SKM-1 (cell line): ENCODE results near the gene BEGAIN.

Experiments used
- DNase-seq: peaks from one replicate; lab custom pipeline; 2025; ENCODE audit not compliant: unreplicated experiment; lab: John Stamatoyannopoulos, UW

Gene BEGAIN

DNA sequence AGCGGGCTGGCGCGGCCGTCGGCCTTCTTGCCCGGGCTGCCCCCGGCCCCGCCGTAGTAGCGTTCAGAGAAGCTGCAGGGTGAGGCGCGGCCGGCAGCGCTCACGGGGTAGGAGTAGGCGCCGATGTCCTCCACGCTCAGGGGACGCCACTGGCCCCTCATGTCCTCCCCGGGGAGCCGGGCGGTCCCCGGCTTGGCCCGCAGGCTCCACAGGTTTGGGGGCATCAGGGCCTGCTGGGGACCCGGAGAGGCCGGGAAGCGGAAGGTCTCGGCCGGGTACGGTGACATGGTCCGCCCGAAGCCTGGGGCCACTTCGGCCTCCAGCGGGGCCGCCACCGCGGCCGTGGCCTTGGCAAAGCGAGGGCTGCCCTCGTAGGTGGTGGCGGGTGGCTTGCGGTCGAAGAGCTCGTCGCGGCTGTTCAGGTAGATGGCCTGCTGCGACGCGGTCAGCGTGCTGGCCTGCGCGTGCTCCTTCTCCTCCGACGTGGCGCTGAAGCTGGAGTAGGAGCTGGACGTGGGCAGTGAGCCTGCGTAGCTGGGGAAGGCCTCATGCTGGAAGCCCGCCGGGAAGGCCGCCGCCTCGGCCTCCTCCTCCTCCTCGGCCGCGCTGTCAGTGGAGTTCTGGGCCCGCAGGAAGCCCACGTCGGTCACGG lies 48.7 kb downstream of the BEGAIN start:
- no peak for DNase-seq

DNA sequence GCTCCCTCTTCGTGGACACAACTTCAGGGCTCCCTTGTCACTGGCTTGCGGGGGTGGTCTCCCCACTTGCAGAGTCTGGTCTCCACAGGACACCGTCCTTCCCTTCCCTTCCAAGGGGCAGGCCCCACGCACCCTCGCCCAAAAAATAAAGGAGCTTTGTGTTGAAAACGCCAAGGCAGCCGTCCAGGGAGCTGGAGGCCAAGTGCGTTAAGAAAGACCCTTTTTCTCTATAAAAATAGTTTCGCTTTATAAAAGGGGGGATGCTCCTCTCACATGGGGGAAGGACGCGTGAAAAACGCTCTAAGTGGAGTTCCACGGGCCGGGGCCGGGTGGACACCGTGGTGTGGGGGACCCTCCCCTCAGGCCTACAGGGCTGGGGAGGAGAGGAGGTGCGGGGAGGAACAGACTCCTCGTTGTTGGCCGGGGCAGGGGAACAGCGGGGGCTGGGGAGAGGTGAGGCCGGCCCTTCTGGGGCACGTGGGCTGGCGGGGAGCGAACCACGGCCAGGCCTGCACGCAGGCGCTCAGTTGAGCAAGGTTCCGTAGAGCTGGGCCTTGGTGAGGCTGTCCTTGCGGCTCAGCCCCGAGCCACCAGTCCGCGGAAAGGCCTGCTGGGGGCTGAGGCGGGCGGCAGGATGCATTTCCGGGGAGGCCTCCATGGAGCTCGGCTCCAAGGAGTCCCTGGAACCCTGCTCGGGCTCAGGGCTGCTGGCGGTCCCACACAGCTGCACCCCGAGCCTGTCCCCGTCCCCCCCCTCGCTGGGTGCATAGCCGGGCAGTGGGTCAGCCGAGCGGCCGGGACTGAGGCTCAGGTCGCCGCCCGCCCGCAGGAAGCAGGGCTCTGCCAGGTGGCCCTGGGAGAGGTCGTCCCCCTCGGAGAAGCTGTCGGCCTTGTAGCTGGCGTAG lies 49.5 kb downstream of the BEGAIN start:
- no peak for DNase-seq

DNA sequence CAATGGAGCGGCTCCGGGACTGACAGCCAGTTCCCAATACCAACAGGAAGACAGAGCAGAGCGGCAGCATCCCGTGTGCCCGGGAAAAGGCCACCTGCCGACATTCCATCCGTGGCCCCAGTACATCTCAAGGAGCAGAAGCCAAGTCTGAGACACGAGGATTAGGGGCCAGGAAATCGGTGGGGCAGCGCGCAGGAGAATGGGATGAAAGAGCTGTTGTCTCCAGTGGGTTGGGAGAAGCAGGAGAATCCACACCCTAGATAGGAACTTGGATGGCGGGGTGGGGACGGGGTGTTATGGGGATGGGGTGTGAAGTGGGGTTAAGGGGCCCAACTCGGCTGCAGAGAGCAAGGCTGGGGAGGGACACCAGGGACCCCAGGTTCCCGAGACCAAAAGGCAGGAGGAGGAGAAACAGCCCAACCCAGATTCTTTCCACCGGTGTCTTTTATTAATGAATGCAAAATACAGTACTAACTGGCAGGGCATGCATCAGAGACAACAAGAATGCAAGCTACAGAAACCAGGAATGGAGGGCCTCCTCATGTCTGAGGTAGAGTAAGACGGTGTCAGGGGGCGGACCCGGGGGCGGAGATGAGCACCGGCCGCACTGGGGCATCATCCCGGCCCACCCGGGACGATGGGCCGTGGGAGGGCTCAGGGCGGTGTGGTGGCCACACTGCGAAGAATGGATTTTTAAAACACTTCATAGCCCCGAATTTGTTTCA lies 50.3 kb downstream of the BEGAIN start:
- DNase-seq = no peak

DNA sequence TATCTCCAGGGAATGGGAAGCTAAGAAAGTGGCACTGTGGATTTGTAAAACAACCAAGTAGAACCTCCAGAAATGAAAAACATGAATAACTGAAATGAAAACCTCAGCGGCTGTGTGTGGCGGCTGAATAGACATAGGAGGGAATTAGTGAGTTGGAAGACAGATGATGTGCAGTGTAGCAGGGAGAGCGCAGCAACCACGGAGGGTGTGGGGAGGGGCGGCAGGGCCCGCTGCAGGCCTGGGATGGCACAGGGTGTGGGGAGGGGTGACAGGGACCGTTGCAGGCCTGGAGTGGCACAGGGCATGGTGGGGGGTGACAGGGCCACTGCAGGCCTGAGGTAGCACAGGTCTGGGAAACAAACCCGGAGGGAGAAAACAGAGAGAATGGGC lies 51.1 kb downstream of the BEGAIN start:
- no peak for DNase-seq

DNA sequence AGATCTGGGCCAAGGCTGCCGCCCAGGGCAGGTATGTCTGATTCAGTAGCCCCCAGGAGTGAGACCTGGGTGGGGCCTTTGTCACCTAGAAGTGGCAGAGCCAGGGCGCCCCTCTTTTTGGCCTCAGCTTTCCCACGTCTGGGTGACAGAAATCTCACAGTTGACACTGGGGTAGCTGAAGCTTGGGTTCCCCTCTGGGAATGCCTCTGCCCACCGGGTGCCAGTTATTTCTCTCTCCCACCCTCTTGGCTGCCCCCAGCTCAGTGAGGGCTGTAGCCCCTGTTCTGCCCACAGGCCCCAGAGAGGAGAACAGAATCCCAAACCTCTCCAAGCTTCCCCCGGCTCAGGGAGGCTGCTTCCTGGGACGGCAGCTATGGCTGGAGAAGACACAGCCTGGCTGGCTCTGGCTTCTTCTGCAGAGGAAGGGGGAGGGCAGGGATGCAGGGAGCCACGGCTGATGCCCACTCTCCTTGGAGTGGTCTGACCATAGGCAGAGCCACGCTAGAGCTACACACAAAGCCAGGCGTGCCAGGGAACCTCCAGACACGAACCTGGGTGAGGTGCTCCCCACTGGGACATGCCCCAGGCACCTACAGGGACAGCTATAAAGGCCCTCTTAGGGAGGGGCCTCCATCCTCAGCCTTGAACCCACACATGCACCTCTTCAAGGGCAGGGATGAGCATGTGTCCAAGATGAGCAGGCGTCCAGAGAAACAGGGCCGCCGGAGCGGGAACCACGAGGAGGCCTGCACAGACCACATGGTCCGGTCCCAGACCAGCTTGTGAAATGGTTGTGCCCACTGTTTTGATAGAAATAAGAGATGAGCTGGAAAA lies 51.7 kb downstream of the BEGAIN start:
- no peak for DNase-seq

DNA sequence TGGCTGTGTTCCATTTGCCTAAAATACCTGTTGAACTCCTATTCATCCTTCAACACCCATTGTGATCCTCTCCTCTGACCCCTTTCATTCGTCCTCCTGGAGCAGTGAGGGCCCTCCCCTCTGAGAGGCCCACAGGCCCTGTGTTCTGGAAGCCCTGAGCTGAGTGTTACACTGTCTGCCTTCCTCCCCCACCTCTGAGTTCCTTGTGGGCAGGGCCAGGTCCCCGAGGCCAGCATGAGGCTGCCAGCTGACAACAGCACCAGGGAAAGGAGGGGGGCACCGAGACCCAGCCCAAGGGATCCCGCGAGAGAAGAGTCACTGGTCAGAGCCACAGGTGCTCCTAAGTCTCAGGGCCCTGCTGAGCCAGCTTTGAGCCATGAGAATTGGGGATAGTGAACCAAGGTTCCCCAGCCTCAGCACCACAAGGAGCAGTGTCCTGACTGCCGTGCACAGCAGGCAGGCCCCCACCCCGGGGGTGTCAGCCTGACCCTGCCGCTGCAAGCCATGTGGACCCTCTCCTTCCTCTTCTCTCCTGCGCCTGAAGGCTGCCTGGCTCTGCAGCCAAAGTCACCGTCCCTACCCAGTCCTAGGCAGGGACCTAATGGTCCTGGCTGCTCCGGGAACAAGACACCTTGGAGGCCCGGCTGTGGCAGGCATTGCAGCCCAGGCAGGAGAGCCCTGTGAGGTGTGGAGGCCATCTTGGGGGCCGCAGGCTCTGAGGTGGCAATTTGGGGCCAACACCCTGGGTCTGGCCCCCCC lies 52.5 kb downstream of the BEGAIN start:
- no peak for DNase-seq

DNA sequence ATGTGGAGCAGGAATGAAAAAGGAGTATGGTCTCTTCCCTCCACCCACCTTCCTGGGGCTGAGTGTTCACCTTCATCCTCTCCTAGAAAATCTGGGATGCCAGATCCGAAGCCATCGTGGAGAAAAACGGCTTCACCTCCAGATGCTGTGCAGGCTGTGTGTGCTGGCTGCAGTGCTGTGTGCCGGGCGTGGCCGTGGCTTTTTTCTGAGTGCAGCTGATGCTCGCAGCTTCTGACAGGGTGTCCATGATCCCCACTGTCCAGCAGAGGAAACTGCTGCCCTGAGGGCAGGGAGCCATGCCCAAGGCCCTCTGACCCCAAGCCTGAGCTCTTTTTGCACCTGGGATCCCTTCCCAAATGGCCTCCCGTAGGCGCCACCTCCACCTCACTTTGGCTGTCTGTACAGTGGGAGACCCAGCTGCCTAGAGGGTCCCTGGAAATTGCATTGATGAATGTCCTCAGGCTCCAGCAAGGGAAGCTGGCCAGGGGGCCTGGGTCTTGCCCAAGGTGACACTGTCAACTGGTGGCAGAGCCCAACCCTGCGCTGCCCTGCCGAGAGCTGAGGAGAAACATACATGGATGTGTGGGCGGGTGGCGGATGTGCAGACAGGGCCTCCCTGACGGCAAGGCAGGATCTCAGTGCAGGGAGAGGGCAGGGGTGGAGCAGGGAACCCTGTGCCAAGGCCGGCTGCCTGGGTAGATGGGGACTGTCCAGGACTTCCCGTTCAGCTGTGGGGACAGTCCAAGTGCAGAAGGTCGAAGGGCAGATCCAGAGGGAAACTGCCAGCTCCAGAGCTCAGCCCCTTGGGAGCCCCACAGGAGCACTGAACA lies 53.3 kb downstream of the BEGAIN start:
- DNase-seq = no peak

DNA sequence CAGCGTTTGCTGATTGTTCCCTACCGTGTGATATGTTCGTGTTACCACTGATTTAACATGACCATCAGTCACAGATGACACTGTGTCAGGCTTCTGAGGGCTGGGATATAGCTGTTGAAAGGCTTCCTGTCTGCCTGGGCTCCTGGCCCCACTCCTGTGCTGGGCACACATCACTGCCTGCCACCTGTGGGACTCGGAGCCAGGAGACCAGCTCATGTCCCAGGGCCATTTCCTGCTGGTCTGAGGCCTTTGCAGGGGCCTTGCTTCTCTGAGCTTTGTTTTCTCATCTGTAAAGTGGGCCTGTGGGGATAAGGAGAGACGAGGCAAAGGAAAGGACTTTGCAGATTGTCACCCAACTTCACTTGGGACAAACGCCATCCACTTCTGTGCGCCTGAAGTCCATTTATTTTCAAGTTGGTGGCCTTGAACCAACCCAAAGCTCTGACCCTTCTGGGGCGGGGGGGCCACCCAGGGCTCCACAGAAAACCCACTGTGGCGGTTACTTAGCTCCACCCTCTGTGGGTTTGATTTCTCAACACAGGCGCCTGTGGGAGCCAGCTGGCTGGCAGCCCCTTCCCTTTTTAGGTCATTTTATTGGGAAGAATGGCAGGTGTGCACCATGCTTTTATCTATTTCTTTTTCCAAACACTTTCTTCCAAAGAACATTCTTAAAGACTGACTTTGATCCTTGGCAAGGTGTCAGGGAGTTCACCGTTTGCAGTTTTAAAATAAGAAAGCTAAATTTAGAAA lies 54.1 kb downstream of the BEGAIN start:
- peak; percentile 27 for DNase-seq

DNA sequence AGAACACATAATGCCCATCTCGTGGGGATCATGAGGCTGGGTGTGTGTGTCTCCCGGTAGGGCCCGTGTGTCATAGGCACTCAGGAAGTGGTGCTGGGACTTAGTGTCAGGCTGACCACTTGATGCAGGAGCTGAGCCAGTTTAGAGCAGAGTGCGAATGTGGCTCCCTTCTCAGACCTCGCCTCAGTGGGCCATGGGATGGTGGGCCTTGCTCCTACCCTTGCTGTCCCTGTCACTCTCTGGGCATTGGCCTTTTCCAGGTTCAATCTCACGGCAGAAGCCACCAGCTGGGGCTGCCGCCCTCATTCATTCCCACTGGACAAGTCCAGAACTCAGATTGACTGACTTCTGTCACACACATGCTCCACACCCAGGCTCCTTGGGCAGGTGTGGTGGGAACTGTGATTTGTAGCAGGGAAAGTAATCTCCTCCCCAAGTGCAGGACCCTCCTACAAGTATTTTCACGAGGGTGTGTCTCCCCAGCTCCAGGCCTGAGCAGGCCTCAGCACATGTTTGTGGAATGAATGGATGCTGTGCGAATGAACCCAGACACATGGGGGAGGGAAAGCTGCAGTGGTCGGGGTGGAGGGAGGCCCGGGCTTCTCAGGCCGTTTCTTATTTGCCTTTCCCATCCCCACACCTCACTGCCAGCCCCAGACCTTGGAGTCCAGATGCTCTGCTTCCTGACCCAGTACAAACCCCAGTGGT lies 54.9 kb downstream of the BEGAIN start:
- no peak for DNase-seq

DNA sequence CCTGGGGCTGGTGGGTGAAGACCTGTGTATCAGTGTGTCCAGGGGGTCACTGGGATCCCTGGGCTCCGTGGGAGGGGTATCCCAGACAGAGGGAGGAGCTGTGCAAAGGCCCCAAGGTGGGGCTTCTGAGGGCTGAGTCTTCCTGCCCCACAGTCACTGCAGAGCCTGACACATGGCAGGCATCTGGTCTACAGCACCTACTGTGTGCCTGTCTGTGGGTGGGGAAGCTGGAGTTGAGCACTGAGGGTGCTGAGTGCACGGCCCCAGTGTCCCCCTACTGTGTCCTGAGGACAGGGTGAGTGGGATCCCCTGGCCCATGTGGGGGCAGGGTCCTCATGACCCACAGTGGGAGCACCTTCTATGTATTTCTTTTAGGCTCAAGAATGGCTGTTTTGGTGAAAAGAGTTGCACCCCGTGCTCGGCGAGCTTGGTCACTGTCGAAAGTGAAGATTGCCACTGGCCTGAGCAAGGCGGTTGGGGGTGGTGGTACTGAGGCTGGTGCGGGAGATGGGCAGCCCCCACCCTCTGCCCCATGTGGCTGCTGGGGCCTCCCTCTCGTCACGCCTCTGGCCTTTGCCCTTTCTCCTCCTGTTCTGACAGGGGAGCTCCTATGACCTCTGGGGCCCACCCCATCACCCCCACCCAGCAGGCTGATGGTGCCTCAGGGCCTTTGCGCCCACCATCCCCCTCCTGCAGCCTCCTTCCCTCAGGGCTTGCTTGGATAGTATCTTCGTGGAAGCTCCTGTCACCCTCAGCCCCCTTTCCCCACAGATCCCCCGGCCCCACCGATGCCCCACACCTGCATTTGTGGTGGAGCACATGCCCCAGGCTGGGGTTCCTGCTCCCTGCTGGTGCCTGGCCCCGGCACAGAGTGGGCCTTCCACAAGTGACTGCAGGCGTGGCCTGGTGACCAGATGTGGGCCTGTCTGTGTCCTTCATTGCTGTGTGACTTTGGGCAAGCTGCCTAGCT lies 55.8 kb downstream of the BEGAIN start:
- no peak for DNase-seq

DNA sequence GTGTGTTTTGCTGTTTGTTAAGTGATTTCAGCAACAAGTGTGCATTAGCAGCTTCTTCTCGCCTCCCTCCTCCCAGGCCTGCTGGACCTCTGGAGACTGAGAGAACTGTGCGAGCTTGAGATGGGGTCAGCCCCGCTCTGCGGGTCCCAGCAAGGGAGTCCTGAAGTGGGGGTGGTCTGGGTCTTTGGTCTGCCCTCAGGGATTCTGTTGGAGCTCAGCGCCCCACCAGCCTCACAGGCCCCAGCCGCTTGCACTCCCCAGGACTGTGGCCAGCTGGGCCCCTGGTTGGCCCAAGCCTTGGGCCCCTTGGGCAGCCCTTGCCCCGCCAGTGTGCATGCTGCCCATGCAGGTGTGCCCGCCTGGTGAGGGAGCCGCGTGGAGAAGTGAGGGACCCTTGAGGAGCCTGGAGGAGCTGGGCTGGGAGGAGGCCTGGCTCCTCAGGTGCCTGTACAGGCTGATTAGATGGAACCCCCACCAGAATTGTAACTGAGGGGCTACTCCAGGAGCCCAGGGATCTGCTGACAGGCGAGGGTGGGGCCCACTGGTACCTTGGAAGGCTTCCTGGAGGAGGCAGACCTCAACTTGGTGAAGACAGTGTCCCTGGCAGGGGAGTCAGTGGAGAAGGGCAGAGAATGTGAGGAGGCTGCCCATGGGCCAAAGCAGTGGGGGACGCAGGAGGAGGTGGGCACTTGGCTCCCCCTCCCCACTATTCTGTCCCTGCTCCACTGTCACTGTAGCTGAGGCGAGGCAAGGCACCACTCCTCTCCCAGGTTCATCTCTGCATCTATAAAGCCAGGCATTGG lies 56.7 kb downstream of the BEGAIN start:
- no peak for DNase-seq

DNA sequence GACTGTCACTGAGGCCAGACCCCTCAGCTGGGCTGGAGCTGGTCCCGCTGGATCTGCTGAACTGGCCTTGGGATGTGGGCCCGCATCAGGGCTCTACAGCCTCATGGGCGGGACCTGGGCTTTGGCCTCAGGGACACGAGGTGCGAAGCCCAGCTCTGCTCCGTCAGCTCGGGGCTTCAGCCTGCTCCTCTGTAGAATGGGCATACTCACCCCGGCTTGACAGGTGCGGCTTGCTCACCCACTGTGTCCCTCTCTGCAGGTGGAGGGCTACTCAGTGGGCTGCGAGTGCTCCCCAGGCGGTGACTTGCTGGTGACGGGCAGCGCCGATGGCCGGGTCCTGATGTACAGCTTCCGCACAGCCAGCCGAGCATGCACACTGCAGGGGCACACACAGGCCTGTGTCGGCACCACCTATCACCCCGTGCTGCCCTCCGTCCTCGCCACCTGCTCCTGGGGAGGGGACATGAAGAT lies 57.6 kb downstream of the BEGAIN start:
- DNase-seq = no peak

DNA sequence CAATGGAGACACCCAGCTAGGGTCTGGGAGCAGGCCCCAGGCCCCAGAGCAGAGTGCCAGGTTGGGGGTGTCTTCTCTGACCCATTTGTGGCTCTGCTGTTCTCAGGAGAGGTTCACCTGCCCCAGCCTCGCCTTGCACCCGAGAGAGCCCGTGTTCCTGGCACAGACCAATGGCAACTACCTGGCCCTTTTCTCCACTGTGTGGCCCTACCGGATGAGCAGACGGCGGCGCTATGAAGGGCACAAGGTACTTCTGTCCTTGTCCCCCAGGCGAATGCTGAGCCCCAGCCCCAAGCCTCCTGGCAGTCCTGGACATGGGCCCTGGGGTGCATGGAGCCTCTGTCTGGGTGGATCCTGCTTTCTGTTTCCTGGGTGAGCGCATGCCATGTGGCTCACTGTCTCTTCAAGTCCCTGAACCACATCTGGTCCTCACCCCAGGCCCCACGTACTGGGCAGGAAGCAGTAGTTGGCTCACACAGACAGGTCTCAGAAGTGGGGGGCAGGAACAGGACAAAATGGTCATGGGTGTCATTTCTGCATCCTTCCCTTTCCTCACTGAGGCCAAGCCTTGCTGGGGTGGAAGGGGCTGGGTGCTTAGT lies 58.2 kb downstream of the BEGAIN start:
- DNase-seq = no peak

DNA sequence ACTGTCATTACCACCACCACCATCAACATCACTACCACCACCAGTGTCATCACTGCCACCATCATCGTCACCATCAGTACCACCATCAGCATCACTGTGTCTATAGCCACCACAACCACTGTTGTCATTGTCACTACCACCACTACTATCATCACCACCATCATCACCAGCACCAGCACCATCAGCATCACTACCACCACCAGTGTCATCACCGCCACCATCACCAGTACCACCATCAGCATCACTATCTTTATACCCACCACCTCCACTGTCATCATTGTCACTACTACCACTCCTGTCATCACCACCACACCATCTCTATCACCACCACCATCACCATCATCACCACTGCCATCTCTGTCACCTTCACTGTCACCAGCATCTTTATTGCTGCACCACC lies 60.6 kb downstream of the BEGAIN start:
- no peak for DNase-seq

DNA sequence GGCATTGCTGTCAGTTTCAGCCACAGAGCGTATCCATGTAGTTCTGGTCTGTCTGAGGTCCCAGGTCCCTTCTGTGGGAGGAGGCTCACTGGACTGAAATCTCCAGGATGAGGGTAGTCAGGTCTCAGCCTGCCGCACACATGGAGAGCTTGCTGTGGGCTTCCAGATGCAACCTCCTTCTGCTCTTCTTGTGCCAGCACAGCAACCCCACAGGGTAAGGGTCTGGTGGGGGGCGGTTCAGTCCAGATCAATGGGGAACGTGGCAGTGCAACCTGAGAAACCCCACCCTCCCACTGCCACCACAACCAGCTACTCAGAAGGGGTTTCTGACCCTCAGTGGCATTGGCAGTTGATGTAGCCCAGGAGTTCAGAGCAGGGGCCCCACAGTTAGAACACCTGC lies 61.2 kb downstream of the BEGAIN start:
- DNase-seq = no peak

DNA sequence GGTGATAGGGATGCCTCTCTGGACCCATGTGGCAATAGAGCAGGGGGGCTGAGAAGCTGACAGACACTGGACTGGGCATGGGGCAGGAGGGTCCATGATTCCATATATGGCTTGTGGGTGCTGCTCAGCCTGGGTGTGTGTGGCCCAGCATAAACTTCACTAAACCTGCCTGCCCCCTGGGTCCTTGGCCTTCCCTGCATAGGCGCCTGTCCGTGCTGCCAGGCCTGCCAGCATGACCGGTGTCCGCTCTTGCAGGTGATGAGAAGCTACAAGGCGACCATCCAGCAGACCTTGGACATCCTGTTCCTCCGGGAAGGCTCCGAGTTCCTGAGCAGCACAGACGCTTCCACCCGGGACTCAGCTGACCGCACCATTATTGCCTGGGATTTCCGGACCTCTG lies 61.6 kb downstream of the BEGAIN start:
- DNase-seq = no peak
